Esophagus squamous epithelium (tissue), 5 donors: ENCODE measurements around the gene AHI1. TPM values are rescaled to one million over a fixed set of nuclear protein-coding genes. Genes with fewer than 3 reads are reported as not detected.

ENCODE experiments used
- DNase-seq: peaks from one replicate; lab custom pipeline; 2025; lab: John Stamatoyannopoulos, UW
- H3K27ac ChIP-seq, 4 donors: fragments of 200-600 bp; sonication (generic); one replicate each; pipeline ENCODE4 v1.5.1; 2016 to 2019; ENCODE audit warnings: mild to moderate bottlenecking in 1 of 4
- H3K27me3 ChIP-seq, 4 donors: fragments of 200-600 bp; sonication (generic); 1 replicate in 3 of 4; 2 replicates in 1 of 4; pipeline versions ENCODE4 v1.5.1 to v1.6.0; 2017 to 2021; ENCODE audit warnings: antibody characterized with exemption in 1 of 4
- H3K36me3 ChIP-seq, 3 donors: fragments of 200-600 bp; sonication (generic); one replicate each; pipeline ENCODE4 v1.5.1; 2016 to 2019
- H3K4me1 ChIP-seq, 3 donors: fragments of 200-600 bp; sonication (generic); one replicate each; pipeline ENCODE4 v1.5.1; 2017 to 2019
- H3K4me3 ChIP-seq, 4 donors: fragments of 200-600 bp; sonication (generic); 1 replicate in 3 of 4; 2 replicates in 1 of 4; pipeline ENCODE4 v1.5.1; 2016 to 2019; ENCODE audit warnings: mild to moderate bottlenecking in 2 of 4, moderate library complexity in 1 of 4
- H3K9me3 ChIP-seq, 3 donors: fragments of 200-600 bp; sonication (generic); one replicate each; pipeline ENCODE4 v1.5.1; 2016 to 2019
- CTCF ChIP-seq, 6 experiments: fragments of 450-650 bp in 4 of 6; fragments of 200-600 bp in 2 of 6; sonication (generic) in 2 of 6; IDR thresholded peaks; one replicate each; pipeline ENCODE4 v1.5.1; 2016 to 2019; ENCODE audit warnings: antibody characterized with exemption in 6 of 6, mild to moderate bottlenecking in 4 of 6, moderate library complexity in 4 of 6
- POLR2A ChIP-seq, 4 donors: fragments of 450-650 bp; IDR thresholded peaks; one replicate each; pipeline ENCODE4 v1.6.1; 2017; ENCODE audit warnings: antibody characterized with exemption in 4 of 4, mild to moderate bottlenecking in 4 of 4, moderate library complexity in 3 of 4
- WGBS, 2 donors: methylation state at CpG; one replicate each; pipeline ENCODE4 v1.1.5; 2018; 5-methylcytosine and 5-hydroxymethylcytosine counted together
- intact Hi-C: fragments of 100-400 bp; cut with DNase I; formaldehyde crosslinking; loops from one replicate; pipeline ENCODE4 v1.15.0; 2022
- total RNA-seq, 4 donors: library from RNA; depleted of rRNA; stranded (reverse); fragments of >200 nt; gene quantifications; one replicate each; pipeline ENCODE4 v1.1.0, GENCODE V29; 2016
- donor health status: DM: yes; HTN: yes; CAD: no.

AHI1 gene
- total RNA-seq, 4 donors from 2014 or later: 4.5 to 24.2 (median 7.6) TPM

- no peak for TF ChIP-seq CTCF (IDR thresholded peaks at IDR 0.05)
- no peak for TF ChIP-seq POLR2A (IDR thresholded peaks at IDR 0.05)
- H3K4me3 ChIP-seq: no peak overlapping the region
- peaks cover 0 to 50% (median 9%) of the 10 kb centered on the region in 3 donors for H3K4me1 ChIP-seq
- DNase-seq: no peak
- intact Hi-C loops: no loop called here
- 71 to 83% methylated on average over 1 of the region's 1 CpG for WGBS, 2 donors
- H3K27me3 ChIP-seq: no peaks in the 10 kb centered on the region
- peak overlapping the region in 3 of 4 donors; percentile 84 to 89 (median 88) for H3K27ac ChIP-seq
- H3K36me3 ChIP-seq: no peaks in the 10 kb centered on the region
- no peaks in the 10 kb centered on the region for H3K9me3 ChIP-seq
Measured at GRCh38 chr6:135269481-135269891, 228.1 kb downstream of the AHI1 start.

GRCh38 chr6:135268740-135269139, 228.8 kb downstream of the AHI1 start:
- H3K4me1 ChIP-seq: peaks cover 0 to 50% (median 9%) of the 10 kb centered on the region in 3 donors
- no peaks in the 10 kb centered on the region for H3K36me3 ChIP-seq
- H3K27ac ChIP-seq: peak overlapping the region in 2 of 4 donors; percentile 88 to 89
- no peaks in the 10 kb centered on the region for H3K9me3 ChIP-seq
- intact Hi-C loops: no loop called here
- H3K27me3 ChIP-seq: no peaks in the 10 kb centered on the region
- TF ChIP-seq POLR2A (IDR thresholded peaks at IDR 0.05) (no peak), CTCF (IDR thresholded peaks at IDR 0.05) (no peak)
- H3K4me3 ChIP-seq: no peak overlapping the region
- no peak for DNase-seq
- 89 to 96% methylated on average over 3 of the region's 3 CpGs for WGBS, 2 donors

- Histone ChIP-seq H3K27me3 (no peaks in the 10 kb centered on the region), H3K27ac (no peak overlapping the region), H3K4me3 (no peak overlapping the region), H3K36me3 (no peaks in the 10 kb centered on the region), H3K4me1 (peaks cover 0 to 50% (median 9%) of the 10 kb centered on the region in 3 donors), H3K9me3 (no peaks in the 10 kb centered on the region)
- no peak for TF ChIP-seq POLR2A (IDR thresholded peaks at IDR 0.05)
- no peak for TF ChIP-seq CTCF (IDR thresholded peaks at IDR 0.05)
- no peak for DNase-seq
- 87 to 95% methylated on average over 2 to 3 of the region's 3 CpGs for WGBS, 2 donors
- intact Hi-C loops: no loop called here
Measured at GRCh38 chr6:135268263-135268662, 229.3 kb downstream of the AHI1 start.

- H3K4me3 ChIP-seq: no peak overlapping the region
- peaks cover 0 to 49% (median 9%) of the 10 kb centered on the region in 3 donors for H3K4me1 ChIP-seq
- TF ChIP-seq POLR2A (IDR thresholded peaks at IDR 0.05): no peak
- no peak for TF ChIP-seq CTCF (IDR thresholded peaks at IDR 0.05)
- H3K36me3 ChIP-seq: no peaks in the 10 kb centered on the region
- no peaks in the 10 kb centered on the region for H3K27me3 ChIP-seq
- H3K27ac ChIP-seq: peak overlapping the region in 1 of 4 donors; percentile 36
- no peak for DNase-seq
- H3K9me3 ChIP-seq: no peaks in the 10 kb centered on the region
- intact Hi-C loops: no loop called here
- 65 to 68% methylated on average over 2 of the region's 2 CpGs for WGBS, 2 donors
Measured at GRCh38 chr6:135267085-135267484, 230.5 kb downstream of the AHI1 start.

GRCh38 chr6:135266675-135267074, 230.9 kb downstream of the AHI1 start:
- TF ChIP-seq POLR2A (IDR thresholded peaks at IDR 0.05) (no peak), CTCF (IDR thresholded peaks at IDR 0.05) (no peak)
- no peak for DNase-seq
- H3K36me3 ChIP-seq: no peaks in the 10 kb centered on the region
- H3K4me3 ChIP-seq: no peak overlapping the region
- intact Hi-C loops: no loop called here
- no peaks in the 10 kb centered on the region for H3K9me3 ChIP-seq
- peaks cover 0 to 44% (median 9%) of the 10 kb centered on the region in 3 donors for H3K4me1 ChIP-seq
- H3K27ac ChIP-seq: peak overlapping the region in 1 of 4 donors; percentile 36
- no peaks in the 10 kb centered on the region for H3K27me3 ChIP-seq
- WGBS, 2 donors: 81 to 89% methylated on average over 6 to 8 of the region's 8 CpGs
